D721Med (cell line): ENCODE results near the gene GHRL.
"Not testable (repeated sequence)": the region's sequence is repeated elsewhere in the genome, so short reads cannot be mapped to it uniquely, and the experiment has no call there.

Source experiments
- DNase-seq: peaks from one replicate; pipeline ENCODE4 v3.0.0; 2011; ENCODE audit warnings: low spot score; ENCODE audit not compliant: insufficient read length
- FAIRE-seq: peaks from 2 replicates; lab custom pipeline; 2011; peaks lifted over from hg19 to GRCh38; lab: Jason Lieb, UNC
- CTCF ChIP-seq: IDR thresholded peaks from 2 replicates; pipeline ENCODE4 v1.5.1; 2012; ENCODE audit warnings: mild to moderate bottlenecking, control low read depth; ENCODE audit not compliant: insufficient read depth; ENCODE audit errors: missing control alignments

GHRL gene

GRCh38 chr3:10268116-10268515 lies 24.6 kb downstream of the GHRL start:
- DNase-seq (no peak), FAIRE-seq (no peak)
- no peak for TF ChIP-seq CTCF

- FAIRE-seq, DNase-seq: not testable (repeated sequence)
Measured at GRCh38 chr3:10266936-10267335, 25.8 kb downstream of the GHRL start.

GRCh38 chr3:10265833-10266232 lies 26.9 kb downstream of the GHRL start:
- DNase-seq (no peak), FAIRE-seq (no peak)
- TF ChIP-seq CTCF, result no peak

- no peak for DNase-seq
- TF ChIP-seq CTCF, result peak; percentile 29
- no peak for FAIRE-seq
Measured at GRCh38 chr3:10263646-10264363, 28.9 kb downstream of the GHRL start.

GRCh38 chr3:10262027-10262426 lies 30.7 kb downstream of the GHRL start:
- DNase-seq (no peak), FAIRE-seq (no peak)
- TF ChIP-seq CTCF, result no peak

GRCh38 chr3:10260211-10260701 lies 32.5 kb downstream of the GHRL start:
- TF ChIP-seq CTCF, result no peak
- DNase-seq (no peak), FAIRE-seq (no peak)

GRCh38 chr3:10259798-10260197 lies 32.9 kb downstream of the GHRL start:
- TF ChIP-seq CTCF, result no peak
- FAIRE-seq (no peak), DNase-seq (no peak)
